CD4-positive, CD25-positive, alpha-beta regulatory T cell (primary cell): ENCODE measurements around the gene LAMB3. TPM values are rescaled to one million over a fixed set of nuclear protein-coding genes. Genes with fewer than 3 reads are reported as not detected.

Experiments
- ATAC-seq, 2 donors: fragments of 150-1000 bp; cut with Tn5 transposase; one replicate each; pipeline ENCODE4 v1.10.0; 2021; ENCODE audit warnings: low read depth in 2 of 2, moderate number of reproducible peaks in 2 of 2, moderate library complexity in 1 of 2
- DNase-seq, 3 donors: peaks; one replicate each; pipeline versions ENCODE4 v3.0.0 to v3.0.0-alpha.2; 2012 to 2022; ENCODE audit warnings: mixed read lengths in 1 of 3
- H3K27ac ChIP-seq: one replicate; pipeline ENCODE4 v1.7.0; 2013; ENCODE audit warnings: mild to moderate bottlenecking, low read length; ENCODE audit not compliant: insufficient read depth, poor library complexity, severe bottlenecking
- H3K27me3 ChIP-seq: one replicate; pipeline ENCODE4 v1.7.0; 2013; ENCODE audit warnings: low read length; ENCODE audit not compliant: control insufficient read depth, insufficient read depth
- H3K36me3 ChIP-seq: one replicate; pipeline ENCODE4 v1.7.0; 2013; ENCODE audit warnings: mild to moderate bottlenecking, low read length, moderate library complexity; ENCODE audit not compliant: control insufficient read depth, insufficient read depth
- H3K4me1 ChIP-seq: 2 replicates; pipeline ENCODE4 v1.7.0; 2013; ENCODE audit warnings: mild to moderate bottlenecking, low read length; ENCODE audit not compliant: insufficient read depth, control insufficient read depth, poor library complexity, severe bottlenecking
- H3K4me3 ChIP-seq: one replicate; pipeline ENCODE4 v1.7.0; 2013; ENCODE audit warnings: low read depth, mild to moderate bottlenecking, low read length, moderate library complexity
- H3K9me3 ChIP-seq, 2 experiments: 1 replicate in 1 of 2; 2 replicates in 1 of 2; pipeline ENCODE4 v1.7.0; 2013; ENCODE audit warnings: low read length in 2 of 2, mild to moderate bottlenecking in 1 of 2, moderate library complexity in 1 of 2; ENCODE audit not compliant: control insufficient read depth in 2 of 2
- H3K27ac Mint-ChIP-seq, 3 donors: one replicate each; pipeline ENCODE4 v1.8.0; 2020 to 2022; ENCODE audit warnings: mild to moderate bottlenecking in 3 of 3, mixed read lengths in 3 of 3, moderate library complexity in 2 of 3
- H3K27me3 Mint-ChIP-seq: one replicate; pipeline ENCODE4 v1.8.0; 2022; ENCODE audit warnings: mild to moderate bottlenecking, mixed read lengths
- H3K36me3 Mint-ChIP-seq: one replicate; pipeline ENCODE4 v1.8.0; 2020; ENCODE audit warnings: mixed read lengths
- H3K4me1 Mint-ChIP-seq, 4 donors: one replicate each; pipeline ENCODE4 v1.8.0; 2020 to 2022; ENCODE audit warnings: mixed read lengths in 4 of 4, mild to moderate bottlenecking in 1 of 4
- H3K4me3 Mint-ChIP-seq, 4 donors: one replicate each; pipeline ENCODE4 v1.8.0; 2020 to 2022; ENCODE audit warnings: mild to moderate bottlenecking in 4 of 4, mixed read lengths in 4 of 4, moderate library complexity in 3 of 4
- H3K9me3 Mint-ChIP-seq, 7 donors: one replicate each; pipeline ENCODE4 v1.8.0; 2020 to 2022; ENCODE audit warnings: mixed read lengths in 7 of 7, mild to moderate bottlenecking in 3 of 7, moderate library complexity in 2 of 7
- polyA plus RNA-seq, 4 donors: library from polyadenylated mRNA; unstranded; fragments of 300-500 nt; fragmentation: Illumina TruSeq; gene quantifications; one replicate each; pipeline ENCODE4 v1.2.3, GENCODE V29; 2021
- total RNA-seq: library from RNA; stranded (reverse); gene quantifications from one replicate; pipeline ENCODE4 v1.2.3, GENCODE V29; 2022

The LAMB3 gene
- total and polyA plus RNA-seq, 5 donors from 2014 or later: 0.24 to 0.96 (median 0.64) TPM; not detected in 1

- Histone ChIP-seq H3K27me3 (no peaks in the 10 kb centered on the region), H3K27ac (no peak overlapping the region), H3K4me3 (no peak overlapping the region), H3K36me3 (no peaks in the 10 kb centered on the region), H3K9me3 (no peaks in the 10 kb centered on the region), H3K4me1 (no peaks in the 10 kb centered on the region)
- H3K36me3 Mint-ChIP-seq: peaks cover 3% of the 10 kb centered on the region
- H3K9me3 Mint-ChIP-seq: no peaks in the 10 kb centered on the region
- no peak overlapping the region for H3K4me3 Mint-ChIP-seq
- peaks cover 0 to 7% (median 3%) of the 10 kb centered on the region in 4 donors for H3K4me1 Mint-ChIP-seq
- peaks cover 15% of the 10 kb centered on the region for H3K27me3 Mint-ChIP-seq
- no peak for ATAC-seq
- no peak overlapping the region for H3K27ac Mint-ChIP-seq
- no peak for DNase-seq
Observed at GRCh38 chr1:209659909-209660308, 7.7 kb upstream of the LAMB3 start.

- Histone ChIP-seq H3K9me3 (no peaks in the 10 kb centered on the region), H3K27ac (no peak overlapping the region), H3K27me3 (no peaks in the 10 kb centered on the region), H3K36me3 (no peaks in the 10 kb centered on the region), H3K4me1 (no peaks in the 10 kb centered on the region), H3K4me3 (no peak overlapping the region)
- DNase-seq (no peak), ATAC-seq (no peak)
- H3K27ac Mint-ChIP-seq: peak overlapping the region in 1 of 3 donors; percentile 63
- H3K27me3 Mint-ChIP-seq: peaks cover 9% of the 10 kb centered on the region
- H3K9me3 Mint-ChIP-seq: no peaks in the 10 kb centered on the region
- H3K36me3 Mint-ChIP-seq: no peaks in the 10 kb centered on the region
- no peak overlapping the region for H3K4me3 Mint-ChIP-seq
- peaks cover 0 to 9% (median 3%) of the 10 kb centered on the region in 4 donors for H3K4me1 Mint-ChIP-seq
Observed at GRCh38 chr1:209657918-209658317, 5.7 kb upstream of the LAMB3 start.

GRCh38 chr1:209657140-209657879, 5.1 kb upstream of the LAMB3 start:
- DNase-seq: no peak

GRCh38 chr1:209655411-209656231, 3.4 kb upstream of the LAMB3 start:
- Histone ChIP-seq H3K27me3 (no peaks in the 10 kb centered on the region), H3K9me3 (no peaks in the 10 kb centered on the region), H3K36me3 (no peaks in the 10 kb centered on the region), H3K4me1 (no peaks in the 10 kb centered on the region), H3K27ac (no peak overlapping the region), H3K4me3 (no peak overlapping the region)
- ATAC-seq (no peak), DNase-seq (no peak)
- peak overlapping the region in 1 of 3 donors; percentile 43 for H3K27ac Mint-ChIP-seq
- H3K4me1 Mint-ChIP-seq: peaks cover 0 to 12% (median 7%) of the 10 kb centered on the region in 4 donors
- no peaks in the 10 kb centered on the region for H3K9me3 Mint-ChIP-seq
- H3K27me3 Mint-ChIP-seq: peaks cover 9% of the 10 kb centered on the region
- no peaks in the 10 kb centered on the region for H3K36me3 Mint-ChIP-seq
- no peak overlapping the region for H3K4me3 Mint-ChIP-seq

More at GRCh38 chr1:209657140-209657879, 5.1 kb upstream of the LAMB3 start:
- Mint-ChIP-seq H3K27me3 (peaks cover 9% of the 10 kb centered on the region), H3K9me3 (no peaks in the 10 kb centered on the region), H3K36me3 (no peaks in the 10 kb centered on the region), H3K4me3 (no peak overlapping the region), H3K4me1 (peaks cover 0 to 9% (median 3%) of the 10 kb centered on the region in 4 donors), H3K27ac (no peak overlapping the region)
- no peaks in the 10 kb centered on the region for H3K9me3 ChIP-seq
- no peaks in the 10 kb centered on the region for H3K27me3 ChIP-seq
- no peaks in the 10 kb centered on the region for H3K36me3 ChIP-seq
- H3K4me3 ChIP-seq: no peak overlapping the region
- H3K27ac ChIP-seq: no peak overlapping the region
- no peak for ATAC-seq
- no peaks in the 10 kb centered on the region for H3K4me1 ChIP-seq

GRCh38 chr1:209653915-209654351, 1.7 kb upstream of the LAMB3 start:
- peaks cover 0 to 8% (median 4%) of the 10 kb centered on the region in 4 donors for H3K4me1 Mint-ChIP-seq
- H3K4me3 Mint-ChIP-seq: no peak overlapping the region
- Histone ChIP-seq H3K27ac (no peak overlapping the region), H3K27me3 (no peaks in the 10 kb centered on the region), H3K4me3 (no peak overlapping the region), H3K36me3 (no peaks in the 10 kb centered on the region), H3K4me1 (peaks cover 4% of the 10 kb centered on the region), H3K9me3 (no peaks in the 10 kb centered on the region)
- no peaks in the 10 kb centered on the region for H3K9me3 Mint-ChIP-seq
- peaks cover 9% of the 10 kb centered on the region for H3K27me3 Mint-ChIP-seq
- H3K27ac Mint-ChIP-seq: no peak overlapping the region
- H3K36me3 Mint-ChIP-seq: no peaks in the 10 kb centered on the region
- DNase-seq: no peak
- ATAC-seq: no peak

GRCh38 chr1:209652873-209653401, 712 bp upstream of the LAMB3 start:
- Mint-ChIP-seq H3K36me3 (no peaks in the 10 kb centered on the region), H3K4me1 (peaks cover 0 to 8% (median 5%) of the 10 kb centered on the region in 4 donors), H3K27ac (peak overlapping the region in 1 of 3 donors; percentile 26), H3K4me3 (no peak overlapping the region), H3K27me3 (peaks cover 9% of the 10 kb centered on the region), H3K9me3 (no peaks in the 10 kb centered on the region)
- DNase-seq (no peak), ATAC-seq (no peak)
- H3K9me3 ChIP-seq: no peaks in the 10 kb centered on the region
- H3K27ac ChIP-seq: no peak overlapping the region
- H3K4me1 ChIP-seq: peaks cover 4% of the 10 kb centered on the region
- H3K27me3 ChIP-seq: no peaks in the 10 kb centered on the region
- H3K36me3 ChIP-seq: no peaks in the 10 kb centered on the region
- H3K4me3 ChIP-seq: no peak overlapping the region

- Mint-ChIP-seq H3K36me3 (no peaks in the 10 kb centered on the region), H3K4me3 (no peak overlapping the region), H3K27me3 (no peaks in the 10 kb centered on the region), H3K9me3 (no peaks in the 10 kb centered on the region), H3K4me1 (peaks cover 0 to 8% (median 6%) of the 10 kb centered on the region in 4 donors), H3K27ac (peak overlapping the region in 1 of 3 donors; percentile 10)
- ATAC-seq (peak; percentile 52 to 64), DNase-seq (peak in 1 of 3 donors; percentile 65)
- Histone ChIP-seq H3K27me3 (no peaks in the 10 kb centered on the region), H3K27ac (no peak overlapping the region), H3K4me3 (no peak overlapping the region), H3K4me1 (peaks cover 4% of the 10 kb centered on the region), H3K9me3 (no peaks in the 10 kb centered on the region), H3K36me3 (no peaks in the 10 kb centered on the region)
Observed at GRCh38 chr1:209651138-209651587, 1.1 kb downstream of the LAMB3 start.
